ENCODE data around the gene VAC14.
"Not testable (repeated sequence)": the region's sequence is repeated elsewhere in the genome, so short reads cannot be mapped to it uniquely, and the experiment has no call there.

Gene VAC14

DNA sequence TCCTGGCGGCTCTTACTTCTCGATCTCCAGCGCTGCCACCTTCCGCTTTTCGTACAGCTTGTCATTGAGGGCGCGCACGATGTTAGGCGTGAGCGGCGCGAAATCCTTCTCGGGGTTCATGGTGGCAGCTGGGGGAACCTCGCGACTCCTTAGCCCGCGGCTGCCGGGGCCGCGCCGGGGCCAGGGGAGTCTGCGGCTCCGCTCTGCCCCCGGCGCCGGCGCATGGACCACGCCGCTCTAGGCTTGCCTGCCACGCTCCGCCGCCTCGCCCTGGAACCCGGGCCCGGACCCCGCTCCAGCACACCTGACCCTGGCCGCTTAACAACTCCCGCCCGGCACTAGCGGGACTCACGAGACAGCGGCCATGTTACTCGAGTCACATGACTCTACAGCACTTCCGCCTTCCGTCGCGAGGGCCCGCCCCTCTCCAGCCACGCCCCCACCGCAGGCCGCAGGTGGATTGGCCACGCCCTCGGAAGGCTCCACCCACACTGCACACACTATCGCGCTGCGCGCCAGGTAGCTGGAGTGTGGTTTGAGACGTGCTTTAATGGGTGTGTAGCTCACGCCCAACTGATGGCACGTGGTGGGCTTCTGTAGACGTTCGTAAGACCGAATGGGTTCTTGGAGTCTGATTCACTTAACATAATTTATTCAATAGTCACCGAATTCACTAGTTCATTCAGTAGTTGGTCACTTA is at the start of gene VAC14:
VAC14 (minus strand) TSS at position 378 of the 700 bp plus-strand sequence; CDS start at position 120, 258 bp downstream.
- peak; percentile 95 for DNase-seq (ENCODE audit: low read depth, low spot score)

- not testable (repeated sequence) for DNase-seq (ENCODE audit: low read depth, low spot score)
These were observed 22.6 kb upstream of the VAC14 start for GRCh38 chr16:70823498-70824118.

DNA sequence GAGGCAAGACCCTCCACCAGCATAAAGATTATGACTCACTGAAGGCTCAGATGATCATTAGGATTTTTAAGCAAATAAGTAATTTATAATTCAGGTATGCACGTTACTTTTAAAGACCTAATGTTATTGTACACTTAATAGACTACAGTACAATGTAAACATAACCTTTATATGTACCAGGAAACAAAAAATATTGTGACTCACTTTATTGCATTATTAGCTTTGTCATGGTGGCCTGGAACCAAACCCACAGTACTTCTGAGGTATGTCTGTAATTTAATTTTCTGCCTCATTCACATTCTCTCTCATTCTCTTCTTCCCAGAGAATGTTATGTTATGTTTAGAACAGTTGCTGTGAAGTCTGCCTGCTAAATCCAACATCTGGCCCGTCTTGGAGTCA is 21.8 kb upstream of the VAC14 start:
- not testable (repeated sequence) for DNase-seq (ENCODE audit: low read depth, low spot score)

GRCh38 chr16:70818088-70818487 is 17.1 kb upstream of the VAC14 start:
- DNase-seq (ENCODE audit: low read depth, low spot score), result not testable (repeated sequence)

DNA sequence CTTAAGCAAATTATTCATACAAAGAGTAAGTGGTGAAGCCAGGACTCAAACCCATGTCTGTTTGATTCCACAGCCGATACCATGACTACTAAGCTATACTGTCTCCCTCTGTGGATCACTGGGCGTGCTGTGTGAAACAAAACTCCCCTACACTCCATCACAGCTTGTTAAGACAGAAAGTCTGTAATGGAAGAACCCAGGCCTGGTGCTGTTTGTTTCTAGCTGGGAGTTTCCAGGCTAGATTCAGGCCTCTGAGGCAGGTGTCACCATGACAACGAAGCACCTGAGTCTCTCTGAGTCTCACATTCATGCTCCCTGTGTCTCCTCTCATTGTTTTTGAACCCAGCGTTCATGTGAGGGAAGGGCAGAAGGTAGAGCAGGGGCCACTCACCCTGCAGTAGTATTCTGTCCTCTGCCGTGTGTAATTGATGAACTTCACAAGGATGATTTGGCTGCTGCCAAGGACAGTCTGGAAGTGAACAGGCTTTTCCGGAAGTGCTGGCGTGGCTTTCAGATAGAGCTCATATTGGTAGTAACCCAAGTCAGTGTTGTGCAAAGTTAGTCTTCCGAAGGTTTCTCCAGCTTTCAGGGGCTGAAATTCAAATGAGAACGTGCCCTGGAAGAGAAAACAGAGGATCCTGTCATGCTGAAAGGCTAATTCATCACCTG is 8.6 kb upstream of the VAC14 start:
- DNase-seq (ENCODE audit: low read depth, low spot score), result no peak

DNA sequence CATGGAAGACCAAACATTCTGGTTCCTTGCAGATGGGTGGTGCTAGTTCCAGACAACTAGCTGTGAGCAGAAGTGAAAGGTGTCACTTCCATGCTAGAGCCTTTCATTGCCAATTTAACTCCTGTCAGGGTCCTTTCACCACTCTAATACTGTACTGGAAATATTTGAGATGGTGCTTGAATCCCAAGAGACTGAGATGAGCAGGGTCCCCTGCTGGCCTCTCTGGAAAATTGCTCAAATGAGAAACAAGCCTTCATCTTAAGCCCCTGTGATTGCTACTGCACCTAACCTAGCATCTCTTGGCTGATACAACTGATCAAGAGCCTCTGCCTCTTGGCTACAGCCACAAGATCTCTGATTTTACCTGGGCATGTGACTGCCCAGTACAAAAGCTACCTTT is 7.4 kb upstream of the VAC14 start:
- DNase-seq (ENCODE audit: low read depth, low spot score), result no peak

GRCh38 chr16:70805787-70806186 is 4.8 kb upstream of the VAC14 start:
- no peak for DNase-seq (ENCODE audit: low read depth, low spot score)

DNA sequence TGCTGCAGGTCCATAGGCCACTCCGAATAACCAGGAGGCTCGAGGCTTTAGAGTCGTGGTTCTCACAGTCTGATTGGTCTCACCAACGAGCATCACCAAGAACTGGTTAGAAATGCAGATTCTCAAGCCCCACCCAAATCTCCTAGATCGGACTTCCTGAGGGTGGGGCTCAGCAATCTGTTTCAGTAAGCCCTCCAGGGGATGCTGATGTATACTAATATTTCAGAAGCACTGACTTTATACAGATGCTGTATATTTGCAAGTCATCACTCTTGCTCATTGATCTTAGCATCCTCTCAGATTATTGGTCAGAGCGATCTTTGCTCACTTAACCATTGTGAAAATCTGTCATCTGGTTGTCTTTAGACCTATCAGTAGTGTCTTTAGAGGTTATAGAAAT is 4.4 kb upstream of the VAC14 start:
- DNase-seq (ENCODE audit: low read depth, low spot score), result no peak

GRCh38 chr16:70804734-70805169 is 3.8 kb upstream of the VAC14 start:
- DNase-seq (ENCODE audit: low read depth, low spot score), result no peak

DNA sequence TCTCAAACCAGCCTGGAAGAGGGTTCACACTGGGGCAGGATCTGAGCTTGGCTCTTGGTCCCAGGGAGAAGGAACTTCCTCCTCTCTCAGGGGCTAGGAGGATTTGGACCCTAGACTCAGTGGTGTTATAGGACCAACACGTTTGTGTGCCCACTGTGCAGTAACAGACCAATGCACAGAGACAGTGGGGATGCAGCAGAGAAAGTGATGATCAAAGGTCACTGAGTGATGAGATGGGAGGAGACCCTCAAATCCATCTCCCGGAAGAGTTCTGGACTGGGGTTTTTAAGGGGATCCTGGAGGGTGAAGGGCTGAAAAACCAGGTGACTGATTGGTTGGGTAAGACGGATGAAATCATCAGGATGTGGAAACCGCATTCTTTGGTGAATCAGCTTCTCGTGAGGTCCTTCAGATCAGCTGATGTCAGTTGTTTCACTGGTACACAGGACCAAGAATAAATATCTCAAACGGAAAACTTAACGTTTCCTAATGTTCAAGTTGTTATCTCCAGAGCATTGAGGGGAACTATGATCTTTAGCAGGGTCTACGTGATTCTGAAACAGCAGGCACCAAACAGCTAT is 3.3 kb upstream of the VAC14 start:
- DNase-seq (ENCODE audit: low read depth, low spot score), result no peak

DNA sequence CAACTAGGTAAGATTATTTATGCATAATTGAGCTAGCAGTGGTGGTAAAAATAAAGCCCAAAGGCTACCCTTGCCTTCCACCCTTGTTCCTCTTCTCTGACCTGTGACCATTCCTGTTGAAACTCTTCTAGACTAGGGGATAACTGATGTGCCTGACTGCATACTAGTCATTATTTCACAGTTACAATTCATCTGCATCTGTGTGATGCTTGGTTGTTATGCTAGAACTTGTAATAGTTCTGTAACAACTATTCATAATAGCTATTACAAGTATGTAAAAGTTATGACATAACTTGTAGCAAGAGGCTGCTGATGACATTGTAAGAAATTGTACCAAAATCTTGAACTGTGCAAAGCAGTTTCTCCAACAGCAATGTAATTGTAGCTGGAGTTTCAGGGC is 2.4 kb upstream of the VAC14 start:
- DNase-seq (ENCODE audit: low read depth, low spot score), result no peak

DNA sequence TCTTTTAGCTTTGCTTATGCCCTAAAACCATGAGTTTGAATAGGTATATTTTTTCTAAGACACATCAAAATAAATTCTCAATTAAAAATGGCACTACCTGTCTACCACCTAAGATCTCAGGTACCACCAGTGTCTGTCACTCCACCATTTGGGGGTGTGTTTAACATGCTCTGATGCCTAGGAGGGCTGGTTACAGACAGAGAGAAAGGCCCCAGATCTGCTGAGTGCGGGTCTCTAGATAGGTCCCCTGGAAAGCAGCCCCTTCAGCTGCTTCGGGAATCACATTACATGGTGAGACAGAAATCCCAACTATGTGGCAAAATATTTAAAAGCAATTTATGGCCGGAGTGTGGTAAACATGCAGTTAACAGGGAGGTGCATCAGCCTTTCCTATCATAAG is 653 bp upstream of the VAC14 start:
- DNase-seq (ENCODE audit: low read depth, low spot score), result no peak

DNA sequence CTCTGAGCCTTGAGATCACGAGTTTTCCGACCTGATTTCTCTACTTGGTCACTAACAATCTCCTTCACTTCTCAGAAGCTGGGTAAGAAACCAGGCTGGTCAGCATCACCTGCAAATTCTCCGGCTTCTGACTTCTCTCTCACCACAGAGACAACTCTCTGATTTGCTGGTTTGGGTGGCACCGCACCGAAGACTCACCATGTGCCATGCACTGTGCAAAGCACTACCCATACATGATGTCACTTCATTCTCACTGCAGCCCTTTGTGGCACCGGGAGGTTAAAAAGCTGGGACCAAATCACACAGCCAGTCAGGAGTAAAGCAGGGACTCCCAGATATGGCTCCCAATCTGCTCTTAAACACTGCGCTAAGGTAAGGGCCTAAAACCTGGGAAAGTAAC is 647 bp downstream of the VAC14 start:
- no peak for DNase-seq (ENCODE audit: low read depth, low spot score)

- no peak for DNase-seq (ENCODE audit: low read depth, low spot score)
These were observed 4.7 kb downstream of the VAC14 start for GRCh38 chr16:70796301-70796700.

GRCh38 chr16:70795296-70795912 is 5.6 kb downstream of the VAC14 start:
- DNase-seq (ENCODE audit: low read depth, low spot score), result no peak

DNA sequence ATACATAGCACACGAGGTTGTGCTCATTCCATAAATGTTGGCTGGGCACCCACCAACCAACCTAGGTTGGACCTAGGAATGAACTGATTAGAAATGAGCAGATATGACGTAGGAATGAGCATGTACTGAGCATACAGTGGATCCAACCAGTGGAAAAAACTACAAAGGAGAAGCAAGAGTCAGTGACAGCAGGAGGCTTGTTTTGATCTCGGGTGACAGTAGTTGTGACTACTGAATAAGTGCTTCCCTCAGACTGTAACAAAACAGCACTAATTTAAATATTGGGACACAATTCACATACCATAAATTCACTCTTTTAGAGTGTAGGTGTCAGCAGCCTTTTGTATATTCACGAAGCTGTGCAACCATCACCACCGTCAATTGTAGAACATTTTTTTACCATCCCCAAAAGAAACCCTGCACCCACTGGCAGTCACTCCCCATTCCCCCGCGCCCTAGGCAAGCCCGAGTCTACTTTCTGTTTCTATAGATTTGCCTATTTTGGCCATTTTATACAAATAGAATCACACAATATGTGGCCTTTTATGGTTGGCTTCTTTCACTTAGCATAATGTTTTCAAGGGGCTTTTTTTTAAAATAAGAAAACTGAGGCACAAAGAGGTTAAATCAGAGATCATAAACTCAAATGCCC is 7.0 kb downstream of the VAC14 start:
- no peak for DNase-seq (ENCODE audit: low read depth, low spot score)

- no peak for DNase-seq (ENCODE audit: low read depth, low spot score)
These were observed 10.1 kb downstream of the VAC14 start for GRCh38 chr16:70790815-70791214.

- no peak for DNase-seq (ENCODE audit: low read depth, low spot score)
These were observed 11.1 kb downstream of the VAC14 start for GRCh38 chr16:70789595-70790447.

DNA sequence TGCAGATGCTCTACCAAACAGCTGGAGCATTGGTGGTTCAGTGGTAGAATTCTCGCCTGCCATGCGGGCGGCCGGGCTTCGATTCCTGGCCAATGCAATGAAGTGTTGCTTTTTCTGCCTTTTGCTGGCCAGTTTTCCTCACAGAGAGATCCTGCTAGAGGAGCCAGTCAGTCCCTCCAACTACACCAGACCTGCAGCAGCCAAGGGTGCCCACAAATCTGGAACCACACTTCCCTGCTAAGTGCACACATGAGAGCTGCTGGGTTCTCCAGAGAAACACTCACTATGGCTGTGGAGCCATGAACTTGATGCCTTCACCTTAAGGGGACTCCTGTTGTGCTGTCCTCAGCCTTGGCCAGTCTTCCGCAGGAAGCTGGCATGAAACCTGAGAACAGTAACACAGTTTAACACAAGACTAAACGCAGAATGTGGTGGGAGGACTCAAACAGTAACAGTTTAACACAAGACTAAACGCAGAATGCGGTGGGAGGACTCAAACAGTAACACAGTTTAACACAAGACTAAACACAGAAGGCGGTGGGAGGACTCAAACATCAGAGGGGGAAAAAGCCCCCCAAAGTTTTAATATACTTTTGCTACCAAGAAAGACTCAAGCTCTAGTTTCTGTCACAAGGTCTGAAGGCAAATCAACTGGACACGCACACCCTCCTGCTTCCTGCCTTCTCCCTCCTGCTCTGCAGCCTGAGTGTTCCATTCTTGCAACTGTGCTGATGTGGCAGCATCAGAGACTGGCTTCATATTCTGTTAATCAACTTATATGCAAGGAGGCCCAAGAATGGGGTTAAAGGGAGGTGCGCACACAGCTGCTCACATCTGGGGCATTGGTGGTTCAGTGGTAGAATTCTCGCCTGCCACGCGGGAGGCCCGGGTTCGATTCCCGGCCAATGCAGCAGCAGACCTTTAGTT is 12.0 kb downstream of the VAC14 start:
- no peak for DNase-seq (ENCODE audit: low read depth, low spot score)

All from activated CD4-positive, CD25-positive, alpha-beta regulatory T cell treated with anti-CD3 and anti-CD28 coated beads, Interleukin-2, amount 50 U/mL, for 16 hours (primary cell).